Esophagus squamous epithelium (tissue), 5 donors: ENCODE results near the gene ADAMTSL1. TPM values are rescaled to one million over a fixed set of nuclear protein-coding genes. Genes with fewer than 3 reads are reported as not detected.

Source experiments
- DNase-seq: peaks from one replicate; lab custom pipeline; 2025; lab: John Stamatoyannopoulos, UW
- H3K27ac ChIP-seq, 4 donors: fragments of 200-600 bp; sonication (generic); one replicate each; pipeline ENCODE4 v1.5.1; 2016 to 2019; ENCODE audit warnings: mild to moderate bottlenecking in 1 of 4
- H3K27me3 ChIP-seq, 4 donors: fragments of 200-600 bp; sonication (generic); 1 replicate in 3 of 4; 2 replicates in 1 of 4; pipeline versions ENCODE4 v1.5.1 to v1.6.0; 2017 to 2021; ENCODE audit warnings: antibody characterized with exemption in 1 of 4
- H3K36me3 ChIP-seq, 3 donors: fragments of 200-600 bp; sonication (generic); one replicate each; pipeline ENCODE4 v1.5.1; 2016 to 2019
- H3K4me1 ChIP-seq, 3 donors: fragments of 200-600 bp; sonication (generic); one replicate each; pipeline ENCODE4 v1.5.1; 2017 to 2019
- H3K4me3 ChIP-seq, 4 donors: fragments of 200-600 bp; sonication (generic); 1 replicate in 3 of 4; 2 replicates in 1 of 4; pipeline ENCODE4 v1.5.1; 2016 to 2019; ENCODE audit warnings: mild to moderate bottlenecking in 2 of 4, moderate library complexity in 1 of 4
- H3K9me3 ChIP-seq, 3 donors: fragments of 200-600 bp; sonication (generic); one replicate each; pipeline ENCODE4 v1.5.1; 2016 to 2019
- POLR2A ChIP-seq, 4 donors: fragments of 450-650 bp; IDR thresholded peaks; one replicate each; pipeline ENCODE4 v1.6.1; 2017; ENCODE audit warnings: antibody characterized with exemption in 4 of 4, mild to moderate bottlenecking in 4 of 4, moderate library complexity in 3 of 4
- WGBS, 2 donors: methylation state at CpG; one replicate each; pipeline ENCODE4 v1.1.5; 2018; 5-methylcytosine and 5-hydroxymethylcytosine counted together
- intact Hi-C: fragments of 100-400 bp; cut with DNase I; formaldehyde crosslinking; loops from one replicate; pipeline ENCODE4 v1.15.0; 2022
- total RNA-seq, 4 donors: library from RNA; depleted of rRNA; stranded (reverse); fragments of >200 nt; gene quantifications; one replicate each; pipeline ENCODE4 v1.1.0, GENCODE V29; 2016
- TF ChIP-seq, protein P1 (sequence below), 6 experiments: fragments of 450-650 bp in 4 of 6; fragments of 200-600 bp in 2 of 6; sonication (generic) in 2 of 6; IDR thresholded peaks; one replicate each; pipeline ENCODE4 v1.5.1; 2016 to 2019; ENCODE audit warnings: antibody characterized with exemption in 6 of 6, mild to moderate bottlenecking in 4 of 6, moderate library complexity in 4 of 6
- donor health status: DM: yes; HTN: yes; CAD: no.

ADAMTSL1 gene
- total RNA-seq, 4 donors from 2014 or later = 0.80 to 23.7 (median 2.3) TPM

DNA sequence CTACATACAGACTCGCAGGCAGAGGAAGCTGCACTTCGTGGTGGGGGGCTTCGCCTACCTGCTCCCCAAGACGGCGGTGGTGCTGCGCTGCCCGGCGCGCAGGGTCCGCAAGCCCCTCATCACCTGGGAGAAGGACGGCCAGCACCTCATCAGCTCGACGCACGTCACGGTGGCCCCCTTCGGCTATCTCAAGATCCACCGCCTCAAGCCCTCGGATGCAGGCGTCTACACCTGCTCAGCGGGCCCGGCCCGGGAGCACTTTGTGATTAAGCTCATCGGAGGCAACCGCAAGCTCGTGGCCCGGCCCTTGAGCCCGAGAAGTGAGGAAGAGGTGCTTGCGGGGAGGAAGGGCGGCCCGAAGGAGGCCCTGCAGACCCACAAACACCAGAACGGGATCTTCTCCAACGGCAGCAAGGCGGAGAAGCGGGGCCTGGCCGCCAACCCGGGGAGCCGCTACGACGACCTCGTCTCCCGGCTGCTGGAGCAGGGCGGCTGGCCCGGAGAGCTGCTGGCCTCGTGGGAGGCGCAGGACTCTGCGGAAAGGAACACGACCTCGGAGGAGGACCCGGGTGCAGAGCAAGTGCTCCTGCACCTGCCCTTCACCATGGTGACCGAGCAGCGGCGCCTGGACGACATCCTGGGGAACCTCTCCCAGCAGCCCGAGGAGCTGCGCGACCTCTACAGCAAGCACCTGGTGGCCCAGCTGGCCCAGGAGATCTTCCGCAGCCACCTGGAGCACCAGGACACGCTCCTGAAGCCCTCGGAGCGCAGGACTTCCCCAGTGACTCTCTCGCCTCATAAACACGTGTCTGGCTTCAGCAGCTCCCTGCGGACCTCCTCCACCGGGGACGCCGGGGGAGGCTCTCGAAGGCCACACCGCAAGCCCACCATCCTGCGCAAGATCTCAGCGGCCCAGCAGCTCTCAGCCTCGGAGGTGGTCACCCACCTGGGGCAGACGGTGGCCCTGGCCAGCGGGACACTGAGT, 303.2 kb downstream of the ADAMTSL1 start:
- intact Hi-C loops = no loop called here
- no peak overlapping the region for H3K4me3 ChIP-seq
- no peak for DNase-seq
- TF ChIP-seq, protein P1, sequence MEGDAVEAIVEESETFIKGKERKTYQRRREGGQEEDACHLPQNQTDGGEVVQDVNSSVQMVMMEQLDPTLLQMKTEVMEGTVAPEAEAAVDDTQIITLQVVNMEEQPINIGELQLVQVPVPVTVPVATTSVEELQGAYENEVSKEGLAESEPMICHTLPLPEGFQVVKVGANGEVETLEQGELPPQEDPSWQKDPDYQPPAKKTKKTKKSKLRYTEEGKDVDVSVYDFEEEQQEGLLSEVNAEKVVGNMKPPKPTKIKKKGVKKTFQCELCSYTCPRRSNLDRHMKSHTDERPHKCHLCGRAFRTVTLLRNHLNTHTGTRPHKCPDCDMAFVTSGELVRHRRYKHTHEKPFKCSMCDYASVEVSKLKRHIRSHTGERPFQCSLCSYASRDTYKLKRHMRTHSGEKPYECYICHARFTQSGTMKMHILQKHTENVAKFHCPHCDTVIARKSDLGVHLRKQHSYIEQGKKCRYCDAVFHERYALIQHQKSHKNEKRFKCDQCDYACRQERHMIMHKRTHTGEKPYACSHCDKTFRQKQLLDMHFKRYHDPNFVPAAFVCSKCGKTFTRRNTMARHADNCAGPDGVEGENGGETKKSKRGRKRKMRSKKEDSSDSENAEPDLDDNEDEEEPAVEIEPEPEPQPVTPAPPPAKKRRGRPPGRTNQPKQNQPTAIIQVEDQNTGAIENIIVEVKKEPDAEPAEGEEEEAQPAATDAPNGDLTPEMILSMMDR (IDR thresholded peaks at IDR 0.05) = no peak
- TF ChIP-seq POLR2A (IDR thresholded peaks at IDR 0.05) = no peak
- H3K9me3 ChIP-seq = no peaks in the 10 kb centered on the region
- H3K27me3 ChIP-seq = no peaks in the 10 kb centered on the region
- 95 to 98% methylated on average over 8 to 25 of the region's 73 CpGs for WGBS, 2 donors
- no peaks in the 10 kb centered on the region for H3K4me1 ChIP-seq
- H3K27ac ChIP-seq = no peak overlapping the region
- H3K36me3 ChIP-seq = peaks cover 0 to 16% (median 0%) of the 10 kb centered on the region in 3 donors

DNA sequence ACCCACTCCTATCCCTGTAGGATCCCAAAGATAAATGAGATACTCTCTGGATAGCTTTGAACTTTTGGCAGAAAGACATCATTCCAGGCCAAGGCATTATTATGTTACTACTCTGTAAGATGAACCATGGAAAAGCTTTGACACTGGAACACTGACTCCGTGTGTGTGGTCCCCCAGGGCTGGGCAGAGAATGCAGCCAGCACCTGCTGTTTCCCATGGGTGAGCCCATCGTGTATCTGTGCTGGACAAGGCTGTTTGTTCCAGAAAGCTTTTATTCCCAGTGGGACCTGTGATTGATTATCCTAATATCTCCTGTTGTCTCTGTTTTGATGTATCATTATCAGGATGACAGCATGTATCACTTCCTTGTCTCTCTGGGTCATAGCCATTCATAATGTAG, 304.2 kb downstream of the ADAMTSL1 start:
- no peak for DNase-seq
- H3K4me3 ChIP-seq = no peak overlapping the region
- peaks cover 0 to 16% (median 0%) of the 10 kb centered on the region in 3 donors for H3K36me3 ChIP-seq
- H3K27ac ChIP-seq = no peak overlapping the region
- 52 to 65% methylated on average over 2 of the region's 2 CpGs for WGBS, 2 donors
- H3K9me3 ChIP-seq = no peaks in the 10 kb centered on the region
- TF ChIP-seq, protein P1 (IDR thresholded peaks at IDR 0.05) = no peak
- no peak for TF ChIP-seq POLR2A (IDR thresholded peaks at IDR 0.05)
- intact Hi-C loops = no loop called here
- H3K4me1 ChIP-seq = no peaks in the 10 kb centered on the region
- H3K27me3 ChIP-seq = no peaks in the 10 kb centered on the region

DNA sequence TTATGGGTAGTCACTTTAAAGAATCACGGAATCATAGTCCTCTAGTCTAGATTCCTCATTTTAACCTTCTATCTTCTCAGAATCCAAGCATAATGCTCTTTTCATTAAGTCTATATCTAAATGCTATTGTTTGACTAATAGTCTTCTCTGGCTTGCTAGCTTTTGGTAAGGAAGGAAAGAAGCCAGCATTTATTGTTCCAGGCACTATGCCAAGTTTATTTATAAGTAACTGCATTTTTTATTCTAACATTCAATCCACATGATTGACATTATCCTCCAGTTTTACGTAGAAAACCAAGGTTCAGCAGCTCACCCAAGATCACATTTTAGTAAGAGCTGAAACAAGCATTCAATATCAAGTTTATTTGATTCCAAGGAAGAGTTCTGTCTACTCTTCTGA, 304.9 kb downstream of the ADAMTSL1 start:
- H3K27ac ChIP-seq = no peak overlapping the region
- TF ChIP-seq, protein P1 (IDR thresholded peaks at IDR 0.05) = no peak
- no peak for TF ChIP-seq POLR2A (IDR thresholded peaks at IDR 0.05)
- WGBS, 2 donors = 71 to 73% methylated on average over 2 of the region's 2 CpGs
- intact Hi-C loops = no loop called here
- H3K4me3 ChIP-seq = no peak overlapping the region
- H3K36me3 ChIP-seq = peaks cover 0 to 16% (median 0%) of the 10 kb centered on the region in 3 donors
- DNase-seq = no peak
- no peaks in the 10 kb centered on the region for H3K27me3 ChIP-seq
- H3K4me1 ChIP-seq = no peaks in the 10 kb centered on the region
- no peaks in the 10 kb centered on the region for H3K9me3 ChIP-seq

DNA sequence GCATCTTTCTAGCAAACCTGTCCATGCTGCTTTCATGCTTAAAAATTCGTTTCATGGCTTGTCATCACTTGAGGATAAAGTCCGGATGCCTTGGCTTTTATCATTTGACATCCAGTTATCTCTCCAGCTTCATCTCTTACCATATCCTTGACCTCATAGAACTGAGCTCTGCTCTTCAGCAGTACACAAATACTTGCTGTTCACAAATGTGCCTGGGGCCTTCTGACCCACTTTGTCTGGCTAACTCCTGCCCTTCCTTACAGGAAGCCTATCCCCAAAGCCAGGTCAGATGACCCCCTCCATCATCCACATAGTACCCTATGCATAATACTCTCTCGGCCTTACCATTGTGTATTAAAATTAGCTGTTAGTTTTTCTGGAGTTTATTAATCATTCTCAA, 310.0 kb downstream of the ADAMTSL1 start:
- no peak for TF ChIP-seq POLR2A (IDR thresholded peaks at IDR 0.05)
- TF ChIP-seq, protein P1 (IDR thresholded peaks at IDR 0.05) = no peak
- DNase-seq = no peak
- 53 to 71% methylated on average over 3 of the region's 3 CpGs for WGBS, 2 donors
- H3K27ac ChIP-seq = no peak overlapping the region
- H3K9me3 ChIP-seq = no peaks in the 10 kb centered on the region
- no peak overlapping the region for H3K4me3 ChIP-seq
- H3K36me3 ChIP-seq = no peaks in the 10 kb centered on the region
- intact Hi-C loops = no loop called here
- H3K4me1 ChIP-seq = peaks cover 0 to 24% (median 14%) of the 10 kb centered on the region in 3 donors
- no peaks in the 10 kb centered on the region for H3K27me3 ChIP-seq

DNA sequence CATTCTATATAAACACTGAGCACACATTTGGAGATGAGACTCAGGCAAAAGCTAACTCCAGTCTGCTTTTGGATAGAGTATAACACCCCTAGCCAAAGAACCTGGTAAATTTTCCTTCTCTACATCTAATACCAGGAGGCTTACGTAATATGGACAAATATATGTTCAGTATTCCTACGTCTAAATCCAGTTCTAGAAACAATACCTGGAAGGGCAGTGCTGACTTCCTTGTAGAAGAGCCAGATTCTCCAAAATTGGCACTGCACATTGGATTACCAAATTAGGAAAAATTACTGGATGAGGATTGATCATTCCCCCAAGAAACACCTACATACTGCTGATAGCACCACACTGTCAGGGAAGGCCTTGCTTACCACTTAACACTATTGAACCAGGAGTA, 311.7 kb downstream of the ADAMTSL1 start:
- TF ChIP-seq POLR2A (IDR thresholded peaks at IDR 0.05) = no peak
- TF ChIP-seq, protein P1 (IDR thresholded peaks at IDR 0.05) = no peak
- H3K36me3 ChIP-seq = no peaks in the 10 kb centered on the region
- H3K9me3 ChIP-seq = no peaks in the 10 kb centered on the region
- WGBS, 2 donors = 52 to 61% methylated on average over 2 of the region's 2 CpGs
- no peaks in the 10 kb centered on the region for H3K27me3 ChIP-seq
- intact Hi-C loops = no loop called here
- peak overlapping the region in 3 of 4 donors; percentile 44 to 66 (median 57) for H3K27ac ChIP-seq
- H3K4me1 ChIP-seq = peaks cover 0 to 24% (median 14%) of the 10 kb centered on the region in 3 donors
- no peak for DNase-seq
- no peak overlapping the region for H3K4me3 ChIP-seq
